Measurements from ENCODE around the gene GLT6D1.

DNA sequence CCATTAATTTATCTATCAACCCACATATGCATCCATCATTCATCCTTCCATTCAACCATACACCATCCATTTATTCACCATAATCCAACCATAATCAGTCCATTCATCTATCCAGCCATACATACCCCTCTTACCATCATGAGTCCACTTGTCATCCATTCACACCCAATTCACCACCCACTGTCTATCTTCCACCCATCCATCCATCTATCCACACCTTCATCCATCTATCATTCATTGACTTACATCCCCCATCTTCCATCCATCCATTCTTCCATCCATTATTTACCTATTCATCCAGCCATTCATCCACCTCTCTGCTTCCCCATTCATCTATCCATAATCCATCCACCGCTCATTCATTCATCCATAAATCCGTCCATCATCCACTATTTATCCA, 60.0 kb downstream of the GLT6D1 start:
- TF ChIP-seq CTCF (CRISPR knock-in tag; IDR thresholded peaks at IDR 0.05): no peak
- no peak for TF ChIP-seq NONO (IDR thresholded peaks at IDR 0.05)
- TF ChIP-seq NONO (CRISPR knock-in tag; conservative IDR thresholded peaks at IDR 0.05): no peak
- no peak for TF ChIP-seq ZBTB3 (CRISPR knock-in tag; IDR thresholded peaks at IDR 0.05; ENCODE audit: borderline replicate concordance, low read depth)
- TF ChIP-seq, protein P1, sequence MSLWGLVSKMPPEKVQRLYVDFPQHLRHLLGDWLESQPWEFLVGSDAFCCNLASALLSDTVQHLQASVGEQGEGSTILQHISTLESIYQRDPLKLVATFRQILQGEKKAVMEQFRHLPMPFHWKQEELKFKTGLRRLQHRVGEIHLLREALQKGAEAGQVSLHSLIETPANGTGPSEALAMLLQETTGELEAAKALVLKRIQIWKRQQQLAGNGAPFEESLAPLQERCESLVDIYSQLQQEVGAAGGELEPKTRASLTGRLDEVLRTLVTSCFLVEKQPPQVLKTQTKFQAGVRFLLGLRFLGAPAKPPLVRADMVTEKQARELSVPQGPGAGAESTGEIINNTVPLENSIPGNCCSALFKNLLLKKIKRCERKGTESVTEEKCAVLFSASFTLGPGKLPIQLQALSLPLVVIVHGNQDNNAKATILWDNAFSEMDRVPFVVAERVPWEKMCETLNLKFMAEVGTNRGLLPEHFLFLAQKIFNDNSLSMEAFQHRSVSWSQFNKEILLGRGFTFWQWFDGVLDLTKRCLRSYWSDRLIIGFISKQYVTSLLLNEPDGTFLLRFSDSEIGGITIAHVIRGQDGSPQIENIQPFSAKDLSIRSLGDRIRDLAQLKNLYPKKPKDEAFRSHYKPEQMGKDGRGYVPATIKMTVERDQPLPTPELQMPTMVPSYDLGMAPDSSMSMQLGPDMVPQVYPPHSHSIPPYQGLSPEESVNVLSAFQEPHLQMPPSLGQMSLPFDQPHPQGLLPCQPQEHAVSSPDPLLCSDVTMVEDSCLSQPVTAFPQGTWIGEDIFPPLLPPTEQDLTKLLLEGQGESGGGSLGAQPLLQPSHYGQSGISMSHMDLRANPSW (CRISPR knock-in tag; IDR thresholded peaks at IDR 0.05; ENCODE audit: borderline replicate concordance): no peak
- TF ChIP-seq ZNF121 (CRISPR knock-in tag; IDR thresholded peaks at IDR 0.05): no peak
- no peak for TF ChIP-seq ZBTB46 (CRISPR knock-in tag; IDR thresholded peaks at IDR 0.05; ENCODE audit: borderline replicate concordance)
- no peak for TF ChIP-seq IRF2 (CRISPR knock-in tag; IDR thresholded peaks at IDR 0.05)
